Fibroblast of the conjunctiva (primary cell): ENCODE measurements around the gene VARS1.
"Not testable (repeated sequence)": the region's sequence is repeated elsewhere in the genome, so short reads cannot be mapped to it uniquely, and the experiment has no call there.

ENCODE experiments used
- DNase-seq: peaks from one replicate; pipeline ENCODE4 v3.0.0-alpha.2; 2010; ENCODE audit warnings: low read depth

The VARS1 gene

DNA sequence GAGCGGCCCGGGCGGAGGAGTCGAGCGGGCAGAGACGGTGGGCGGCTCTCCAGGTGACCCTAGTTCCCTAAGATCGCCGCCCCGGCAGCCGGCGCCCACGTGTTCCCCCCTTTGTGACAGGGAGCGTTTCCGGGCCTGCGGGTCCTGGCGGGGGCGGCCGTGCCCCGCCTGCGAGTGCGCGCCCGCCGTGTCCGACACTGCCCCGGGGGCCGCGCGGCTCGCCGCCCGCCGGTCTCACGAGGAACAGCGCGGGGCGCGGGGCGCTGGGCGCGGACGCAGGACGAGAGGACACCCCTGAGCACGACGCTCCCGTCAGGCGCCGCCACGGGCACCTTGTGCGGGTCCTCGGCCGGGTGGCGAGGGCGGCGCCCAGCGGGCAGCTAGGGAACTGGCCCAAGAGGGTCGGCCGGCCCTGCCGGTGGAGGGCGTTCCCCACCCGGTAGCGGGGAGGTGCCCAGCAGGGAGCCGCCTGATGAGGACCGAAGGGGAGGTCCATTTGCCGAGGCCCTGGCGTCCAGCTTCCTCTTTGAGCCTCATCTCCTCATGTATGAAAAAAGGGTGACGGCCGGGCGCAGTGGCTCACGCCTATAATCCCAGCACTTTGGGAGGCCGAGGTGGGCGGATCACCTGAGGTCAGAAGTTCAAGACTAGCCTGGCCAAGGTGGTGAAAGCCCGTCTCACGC is at the start of gene VARS1:
Gene VARS1, minus strand, starts transcription at position 137 of the 683 bp plus-strand sequence. CDS start 535 bp downstream, outside the sequence.
- DNase-seq = peak; percentile 85

DNA sequence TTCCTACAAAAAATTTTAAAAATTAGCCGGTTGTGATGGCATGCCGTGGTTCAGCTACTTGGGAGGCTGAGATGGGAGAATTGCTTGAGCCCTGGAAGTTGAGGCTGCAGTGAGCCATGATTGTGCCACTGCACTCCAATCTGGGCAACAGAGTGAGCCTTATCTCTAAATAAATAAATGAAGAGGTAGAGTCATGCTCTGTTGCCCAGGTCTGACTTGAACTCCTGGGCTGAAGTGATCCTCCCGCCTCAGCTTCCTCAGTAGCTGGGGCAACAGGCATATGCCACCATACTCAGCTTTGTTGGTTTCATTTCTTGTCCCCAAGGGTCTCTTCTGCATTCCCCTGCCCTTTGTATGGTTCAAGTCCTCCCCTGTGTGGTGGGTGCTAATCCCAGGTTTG is 49.0 kb upstream of the VARS1 start:
- no peak for DNase-seq

DNA sequence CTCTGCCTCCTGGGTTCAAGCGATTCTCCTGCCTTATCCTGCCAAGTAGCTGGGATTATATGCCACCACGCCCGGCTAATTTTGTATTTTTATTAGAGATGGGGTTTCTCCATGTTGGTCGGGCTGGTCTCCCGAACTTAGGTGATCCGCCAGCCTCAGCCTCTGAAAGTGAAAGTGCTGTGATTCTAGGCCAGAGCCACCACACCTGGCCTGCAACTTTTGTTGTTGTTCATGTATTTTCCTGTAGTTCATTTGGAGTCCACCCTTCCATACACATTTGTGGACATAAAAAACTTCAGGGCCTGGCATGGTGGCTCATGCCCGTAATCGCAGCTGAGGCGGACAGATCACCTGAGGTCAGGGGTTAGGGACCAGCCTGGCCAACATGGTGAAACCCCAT is 46.5 kb upstream of the VARS1 start:
- DNase-seq = no peak

DNA sequence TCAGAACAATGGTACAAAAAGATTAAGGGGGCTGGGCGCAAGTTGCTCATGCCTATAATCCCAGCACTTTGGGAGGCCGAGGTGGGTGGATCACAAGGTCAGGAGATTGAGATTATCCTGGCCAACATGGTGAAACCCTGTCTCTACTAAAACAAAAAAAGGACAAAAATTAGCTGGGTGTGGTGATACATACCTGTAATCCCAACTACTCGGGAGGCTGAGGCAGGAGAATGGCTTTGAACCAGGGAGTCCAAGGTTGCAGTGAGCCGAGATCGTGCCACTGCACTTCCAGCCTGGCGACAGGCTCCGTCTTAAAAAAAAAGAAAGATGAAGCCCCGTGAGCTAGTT is 44.2 kb upstream of the VARS1 start:
- not testable (repeated sequence) for DNase-seq

DNA sequence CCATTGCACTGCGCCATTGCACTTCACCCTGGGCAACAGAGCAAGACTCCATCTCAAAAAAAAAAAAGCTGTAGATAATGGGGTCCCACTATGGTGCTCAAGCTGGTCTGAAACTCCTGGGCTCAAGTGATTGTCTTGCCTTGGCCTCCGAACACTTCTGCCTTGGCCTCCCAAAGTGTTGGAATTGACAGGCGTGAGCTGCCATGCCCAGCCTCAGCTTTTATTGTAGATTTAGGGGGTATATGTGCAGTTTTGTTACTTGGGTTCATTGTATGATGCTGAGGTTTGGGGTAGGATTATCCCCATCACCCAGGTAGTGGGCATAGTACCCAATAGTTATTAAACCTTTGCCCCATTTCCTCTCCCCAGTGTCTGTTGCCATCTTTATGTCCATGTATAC is 43.4 kb upstream of the VARS1 start:
- DNase-seq = no peak

DNA sequence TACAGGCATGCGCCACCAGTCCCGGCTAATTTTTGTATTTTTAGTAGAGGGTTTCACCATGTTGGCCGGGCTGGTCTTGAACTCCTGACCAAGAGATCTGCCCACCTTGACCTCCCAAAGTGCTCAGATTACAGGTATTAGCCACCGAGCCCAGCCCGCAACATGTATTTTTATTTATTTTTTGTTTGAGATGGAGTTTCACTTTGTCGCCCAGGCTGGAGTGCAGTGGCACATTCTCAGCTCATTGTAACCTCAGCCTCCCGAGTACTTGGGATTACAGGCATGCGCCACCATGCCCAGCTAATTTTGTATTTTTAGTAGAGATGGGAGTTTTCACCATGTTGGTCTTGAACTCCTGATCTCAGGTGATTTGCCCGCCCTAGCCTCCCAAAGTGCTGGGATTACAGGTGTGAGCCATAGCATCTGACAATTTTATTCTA is 42.6 kb upstream of the VARS1 start:
- not testable (repeated sequence) for DNase-seq

DNA sequence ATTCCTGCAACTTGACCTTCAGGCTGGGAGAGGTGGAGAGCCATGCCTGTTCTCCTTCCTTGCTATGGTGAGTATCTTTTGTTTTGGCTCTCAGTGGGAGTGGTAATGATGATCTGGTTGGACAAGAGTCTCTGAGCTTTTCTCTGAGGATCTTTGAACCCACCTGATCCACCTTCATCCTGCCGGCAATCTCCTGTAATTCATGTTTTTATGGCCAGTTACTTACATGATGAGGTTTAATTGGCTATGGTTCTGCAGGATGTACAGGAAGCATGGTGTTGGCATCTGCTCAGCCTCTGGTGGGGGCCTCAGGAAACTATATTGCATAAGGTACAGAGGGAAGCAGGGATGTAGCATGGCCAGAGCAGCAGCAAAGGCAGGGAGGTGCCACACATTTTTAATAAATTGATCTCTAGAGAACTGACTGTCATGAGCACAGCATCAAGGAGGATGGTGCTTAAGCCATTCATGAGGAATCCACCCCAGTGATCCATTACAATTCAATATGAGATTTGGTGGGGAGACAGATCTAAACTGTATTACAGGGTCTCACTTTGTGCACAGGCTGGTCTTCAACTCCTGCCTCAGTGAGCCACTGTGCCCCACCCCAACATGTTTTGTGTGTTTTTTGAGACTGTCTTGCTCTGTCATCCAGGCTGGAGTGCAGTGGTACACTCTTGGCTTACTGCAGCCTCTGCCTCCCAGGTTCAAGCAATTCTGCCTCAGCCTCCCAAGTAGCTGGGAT is 42.0 kb upstream of the VARS1 start:
- no peak for DNase-seq

DNA sequence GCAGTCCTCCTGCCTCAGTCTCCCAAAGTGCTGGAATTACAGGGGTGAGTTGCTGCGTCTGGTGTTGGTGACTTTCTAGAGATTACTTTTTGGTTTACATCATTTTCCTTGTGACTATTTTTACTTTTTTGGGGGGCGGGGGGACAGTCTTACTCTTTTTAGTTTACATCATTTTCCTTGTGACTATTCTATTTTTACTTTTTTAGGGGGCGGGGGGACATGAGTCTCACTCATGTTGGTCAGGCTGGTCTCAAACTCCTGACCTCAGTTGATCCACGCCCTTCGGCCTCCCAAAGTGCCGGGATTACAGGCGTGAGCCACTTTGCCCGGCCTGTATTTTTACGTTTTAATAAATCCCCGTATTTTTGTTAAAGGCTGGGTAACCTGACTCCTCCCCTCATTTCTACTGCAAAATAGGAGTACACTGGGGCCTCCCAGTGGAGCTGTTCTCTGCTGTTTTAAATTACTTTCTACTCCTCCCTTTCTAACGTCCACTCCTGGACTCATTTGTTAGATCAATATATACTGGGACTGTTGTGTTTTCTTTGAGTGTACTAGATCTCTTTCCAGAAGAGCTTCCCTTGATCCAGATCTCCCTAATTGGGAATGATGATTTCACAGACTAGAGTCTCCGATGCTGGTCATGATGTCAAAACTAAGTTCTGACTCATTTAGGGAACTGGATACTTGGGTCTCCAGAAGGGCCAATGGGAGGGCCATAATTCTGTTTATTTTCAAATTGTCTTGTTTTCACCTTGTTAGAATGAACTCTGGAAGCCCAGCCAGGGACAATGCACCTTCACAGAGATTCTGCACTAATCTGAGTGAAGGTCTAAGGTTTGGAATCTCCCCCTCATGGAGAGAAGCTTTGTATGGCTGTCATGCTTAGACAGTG is 41.2 kb upstream of the VARS1 start:
- DNase-seq = peak; percentile 30

DNA sequence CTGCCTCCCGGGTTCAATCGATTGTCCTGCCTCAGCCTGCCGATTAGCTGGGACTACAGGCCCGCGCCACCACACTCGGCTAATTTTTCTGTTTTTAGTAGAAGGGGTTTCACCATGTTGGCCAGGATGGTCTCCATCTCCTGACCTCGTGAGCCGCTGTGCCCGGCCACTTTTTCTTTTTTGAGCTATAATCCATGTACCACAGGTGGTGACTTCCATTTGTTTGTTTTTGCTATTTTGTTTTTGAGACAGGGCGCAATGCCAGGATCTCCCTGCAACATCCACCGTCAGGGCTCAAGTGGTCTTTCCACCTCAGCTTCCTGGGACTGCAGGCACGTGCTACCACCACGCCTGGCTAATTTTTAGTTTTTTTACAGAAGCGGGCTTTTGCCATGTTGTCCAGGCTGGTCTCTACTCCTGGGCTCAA is 40.5 kb upstream of the VARS1 start:
- no peak for DNase-seq

DNA sequence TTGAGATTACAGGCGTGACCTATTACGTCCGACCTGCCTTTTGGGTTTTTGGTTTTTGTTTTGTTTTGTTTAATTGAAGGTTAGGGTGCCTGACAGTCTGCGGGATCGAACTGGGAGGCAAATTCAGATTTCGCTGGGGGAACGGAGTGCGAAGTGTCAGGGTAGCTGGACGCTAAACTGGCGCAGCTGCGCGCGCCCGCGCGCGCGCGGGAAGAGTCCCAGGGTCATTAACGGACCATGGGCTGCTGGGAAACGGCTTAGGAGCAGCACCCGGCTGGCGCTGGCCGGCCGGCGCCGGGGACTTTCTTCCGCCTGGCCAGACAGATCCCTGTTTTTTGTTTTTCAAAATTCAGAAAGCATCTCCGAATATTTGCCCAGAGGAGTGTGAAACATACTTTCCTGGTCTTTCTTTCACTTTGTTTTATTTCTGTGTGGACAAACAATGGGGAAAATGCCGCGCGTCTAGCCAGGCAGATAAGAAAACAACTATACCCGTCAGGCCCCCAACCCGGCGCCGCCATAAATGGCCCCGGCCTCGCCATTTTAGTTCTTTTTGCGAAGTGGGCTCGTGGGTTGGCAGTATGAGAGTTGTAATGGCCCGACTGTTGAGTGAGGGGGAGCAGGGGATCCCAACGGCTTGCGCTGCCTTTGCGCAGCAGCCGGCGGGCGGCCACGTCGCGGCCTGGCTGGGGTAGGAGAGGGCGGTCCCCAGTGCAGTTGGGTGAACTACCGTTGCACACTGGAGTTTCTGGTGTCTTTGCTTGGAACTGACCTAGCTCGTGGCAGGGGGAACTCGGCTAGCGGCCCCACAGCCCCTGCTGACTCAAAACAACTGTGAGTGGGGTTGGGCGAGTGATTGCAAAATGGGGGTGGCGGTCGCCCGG is 39.1 kb upstream of the VARS1 start:
- peak; percentile 71 for DNase-seq

DNA sequence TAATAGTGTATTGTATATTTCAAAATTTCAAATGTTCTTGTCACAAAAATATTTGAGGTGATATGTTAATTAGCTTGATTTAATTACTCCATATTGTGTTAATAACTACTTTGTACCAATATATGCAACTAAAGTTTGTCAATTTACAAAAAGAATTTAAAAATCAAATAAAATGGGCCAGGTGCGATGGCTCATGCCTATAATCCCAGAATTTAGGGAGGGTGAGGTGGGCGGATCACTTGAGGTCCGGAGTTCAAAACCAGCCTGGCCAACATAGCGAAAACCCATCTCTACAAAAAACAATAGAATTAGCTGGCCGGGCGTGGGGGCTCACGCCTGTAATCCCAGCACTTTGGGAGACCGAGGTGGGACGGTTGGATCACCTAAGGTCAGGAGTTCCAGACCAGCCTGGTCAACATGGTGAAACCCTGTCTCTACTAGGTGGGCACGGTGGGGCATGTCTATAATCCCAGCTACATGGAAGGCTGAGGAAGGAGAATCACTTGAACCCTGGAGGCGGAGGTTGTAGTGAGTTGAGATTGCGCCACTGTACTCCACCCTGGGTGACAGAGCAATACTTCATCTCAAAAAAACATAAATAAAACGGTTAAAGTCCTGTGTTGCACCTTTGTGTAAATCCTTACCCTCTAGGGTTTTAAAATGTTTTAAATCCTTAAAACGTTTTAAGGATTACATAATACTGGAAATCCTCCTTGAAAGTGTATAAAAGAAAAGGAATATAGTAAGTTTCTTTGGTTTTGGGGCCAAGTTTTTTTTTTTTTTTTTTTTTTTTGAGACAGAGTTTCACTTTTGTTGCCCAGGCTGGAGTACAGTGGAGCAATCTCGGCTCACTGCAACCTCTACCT is 36.0 kb upstream of the VARS1 start:
- DNase-seq = no peak

DNA sequence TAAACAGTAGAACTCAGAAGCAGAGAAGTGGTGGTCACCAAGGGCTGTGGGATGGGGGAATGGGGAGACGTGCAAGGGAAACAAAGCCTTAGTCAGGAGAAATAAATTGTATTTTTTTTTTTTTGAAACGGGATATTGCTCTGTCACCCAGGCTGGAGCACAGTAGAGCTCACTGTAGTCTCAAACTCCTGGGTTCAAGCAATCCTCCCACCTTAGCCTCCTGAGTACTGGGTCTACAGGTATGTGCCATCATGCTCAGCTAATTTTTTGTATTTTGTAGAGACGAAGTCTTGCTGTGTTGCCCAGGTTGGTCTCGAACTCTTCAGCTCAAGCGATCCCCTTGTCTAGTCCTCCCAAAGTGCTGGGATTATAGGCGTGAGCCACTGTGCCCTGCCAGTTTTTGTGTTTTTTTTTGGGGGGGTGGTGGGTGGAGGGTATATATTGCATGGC is 35.4 kb upstream of the VARS1 start:
- no peak for DNase-seq

DNA sequence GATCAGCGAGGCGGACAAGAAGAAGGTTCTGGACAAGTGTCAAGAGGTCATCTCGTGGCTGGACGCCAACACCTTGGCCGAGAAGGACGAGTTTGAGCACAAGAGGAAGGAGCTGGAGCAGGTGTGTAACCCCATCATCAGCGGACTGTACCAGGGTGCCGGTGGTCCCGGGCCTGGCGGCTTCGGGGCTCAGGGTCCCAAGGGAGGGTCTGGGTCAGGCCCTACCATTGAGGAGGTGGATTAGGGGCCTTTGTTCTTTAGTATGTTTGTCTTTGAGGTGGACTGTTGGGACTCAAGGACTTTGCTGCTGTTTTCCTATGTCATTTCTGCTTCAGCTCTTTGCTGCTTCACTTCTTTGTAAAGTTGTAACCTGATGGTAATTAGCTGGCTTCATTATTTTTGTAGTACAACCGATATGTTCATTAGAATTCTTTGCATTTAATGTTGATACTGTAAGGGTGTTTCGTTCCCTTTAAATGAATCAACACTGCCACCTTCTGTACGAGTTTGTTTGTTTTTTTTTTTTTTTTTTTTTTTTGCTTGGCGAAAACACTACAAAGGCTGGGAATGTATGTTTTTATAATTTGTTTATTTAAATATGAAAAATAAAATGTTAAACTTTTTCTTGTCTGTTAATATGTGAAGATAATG is 34.2 kb upstream of the VARS1 start:
- peak; percentile 30 for DNase-seq

DNA sequence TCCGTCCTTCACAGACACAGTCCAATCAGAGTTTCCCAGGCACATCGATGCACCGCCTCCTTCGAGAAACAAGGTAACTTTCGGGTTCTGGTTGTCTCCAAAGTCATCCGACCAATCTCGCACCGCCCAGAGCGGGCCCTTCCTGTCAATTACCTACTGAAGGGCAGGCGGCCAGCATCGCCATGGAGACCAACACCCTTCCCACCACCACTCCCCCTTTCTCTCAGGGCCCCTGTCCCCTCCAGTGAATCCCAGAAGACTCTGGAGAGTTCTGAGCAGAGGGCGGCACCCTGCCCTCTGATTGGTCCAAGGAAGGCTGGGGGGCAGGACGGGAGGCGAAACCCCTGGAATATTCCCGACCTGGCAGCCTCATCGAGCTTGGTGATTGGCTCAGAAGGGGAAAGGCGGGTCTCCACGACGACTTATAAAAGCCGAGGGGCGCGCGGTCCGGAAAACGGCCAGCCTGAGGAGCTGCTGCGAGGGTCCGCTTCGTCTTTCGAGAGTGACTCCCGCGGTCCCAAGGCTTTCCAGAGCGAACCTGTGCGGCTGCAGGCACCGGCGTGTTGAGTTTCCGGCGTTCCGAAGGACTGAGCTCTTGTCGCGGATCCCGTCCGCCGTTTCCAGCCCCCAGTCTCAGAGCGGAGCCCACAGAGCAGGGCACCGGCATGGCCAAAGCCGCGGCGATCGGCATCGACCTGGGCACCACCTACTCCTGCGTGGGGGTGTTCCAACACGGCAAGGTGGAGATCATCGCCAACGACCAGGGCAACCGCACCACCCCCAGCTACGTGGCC is 31.9 kb upstream of the VARS1 start, which contains the start of gene HSPA1B:
Gene HSPA1B, plus strand, starts transcription at position 453 of the 794 bp plus-strand sequence. Its CDS starts 213 bp downstream, at position 666.
- DNase-seq = peak; percentile 100

DNA sequence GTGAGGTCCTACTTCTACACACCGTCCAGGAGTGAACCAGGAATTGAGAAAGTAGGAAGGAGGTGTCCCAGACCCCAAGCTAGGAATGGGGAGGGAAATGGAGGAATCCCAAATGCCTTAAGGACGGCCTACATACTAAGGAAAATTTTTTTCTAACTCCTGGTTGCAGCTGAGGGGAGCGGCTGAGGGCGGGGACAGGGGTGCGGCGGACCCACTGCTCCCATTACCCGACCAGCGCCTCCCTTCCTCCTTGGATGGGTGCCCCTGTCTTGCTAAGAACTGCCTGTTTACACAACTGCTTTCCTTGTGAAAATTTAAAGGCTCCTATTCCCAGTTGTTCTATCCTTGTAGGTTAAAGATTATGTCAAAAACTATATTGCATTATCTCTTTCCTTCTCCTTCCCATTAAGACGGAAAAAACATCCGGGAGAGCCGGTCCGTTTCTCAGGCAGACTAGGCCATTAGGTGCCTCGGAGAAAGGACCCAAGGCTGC is 31.3 kb upstream of the VARS1 start:
- peak; percentile 92 for DNase-seq

DNA sequence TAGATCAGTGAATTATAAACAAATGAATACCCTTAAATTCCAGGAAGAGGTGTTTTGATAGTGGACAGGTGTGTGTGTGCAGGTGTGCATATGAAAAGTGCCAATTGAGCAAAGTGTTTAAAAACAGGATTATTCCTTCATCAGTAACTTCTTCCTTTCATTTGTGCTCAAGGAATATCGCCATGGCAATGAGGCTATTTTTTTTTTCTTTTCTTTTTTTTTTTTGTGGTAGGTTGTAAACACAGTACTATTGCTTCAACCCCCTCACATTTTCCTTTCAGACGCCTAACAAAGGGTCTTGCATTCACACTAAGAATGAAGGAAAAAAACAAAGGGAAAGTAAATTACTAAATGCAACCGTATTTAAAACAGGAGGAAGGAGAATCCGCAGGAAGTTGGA is 30.0 kb upstream of the VARS1 start:
- no peak for DNase-seq

DNA sequence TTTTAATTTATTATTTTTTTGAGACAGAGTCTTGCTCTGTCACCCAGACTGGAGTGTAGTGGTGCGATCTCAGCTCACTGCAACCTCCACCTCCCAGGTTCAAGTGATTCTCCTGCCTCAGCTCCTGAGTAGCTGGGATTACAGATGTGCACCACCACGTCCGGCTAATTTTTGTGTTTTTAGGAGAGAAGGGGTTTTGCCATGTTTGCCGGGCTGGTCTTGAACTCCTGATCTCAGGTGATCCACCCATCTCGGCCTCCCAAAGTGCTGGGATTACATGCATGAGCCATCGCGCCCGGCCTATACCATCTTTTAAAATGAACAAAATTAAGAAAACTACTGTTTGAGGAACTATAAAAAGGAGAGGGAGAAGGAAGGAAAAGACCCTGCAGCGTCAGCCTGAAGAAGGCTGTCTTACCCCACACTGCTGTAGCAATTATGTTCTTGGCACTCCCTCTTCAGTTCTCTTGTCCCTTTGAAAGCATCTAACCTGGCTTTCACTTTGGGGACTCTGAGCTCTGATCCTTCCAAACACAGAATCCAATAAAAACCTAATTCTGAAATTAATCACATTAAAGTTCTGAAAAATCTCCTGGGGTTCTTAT is 28.1 kb upstream of the VARS1 start:
- DNase-seq = not testable (repeated sequence)
